ENCODE measurements around the gene TRIO. TPM values are rescaled to one million over a fixed set of nuclear protein-coding genes. Genes with fewer than 3 reads are reported as not detected.

The TRIO gene
- total and polyA plus RNA-seq, 2 of the 8 experiments (the other 6 are each of a cell fraction or from before 2014, with no cell fraction given) = 35.1 to 69.1 TPM

- TF ChIP-seq TCF12 (IDR thresholded peaks at IDR 0.05; ENCODE audit: low read depth, low read length) (no peak), RAD21 (IDR thresholded peaks at IDR 0.05 in 1 of 2, conservative IDR thresholded peaks at IDR 0.05 in 1 of 2; ENCODE audit: low read depth in 2 of 2, low read length in 2 of 2) (no peak), SIX5 (IDR thresholded peaks at IDR 0.05; ENCODE audit: low read depth, low read length) (no peak), RBBP5 (IDR thresholded peaks at IDR 0.05; ENCODE audit: borderline replicate concordance, low read depth, low read length) (0 out of 2 replicates have a peak, but pooled peaks have one; percentile 0), HDAC2 (IDR thresholded peaks at IDR 0.05; ENCODE audit: borderline replicate concordance in 1 of 2, low read depth in 2 of 2, low read length in 2 of 2) (peak in 1 of 2 experiments; percentile 84; a peak in 1 of 4 replicates), CHD1 (IDR thresholded peaks at IDR 0.05; ENCODE audit: low read depth, low read length) (no peak), POLR2A (IDR thresholded peaks at IDR 0.05; ENCODE audit: control extremely low read depth in 1 of 2, low read depth in 2 of 2, low read length in 2 of 2) (no peak; a peak in 1 of 3 replicates), NANOG (IDR thresholded peaks at IDR 0.05; ENCODE audit: insufficient read depth, low read depth, low read length, poor library complexity, severe bottlenecking) (no peak), TAF1 (IDR thresholded peaks at IDR 0.05; ENCODE audit: low read depth, low read length) (peak; percentile 50), CHD7 (IDR thresholded peaks at IDR 0.05; ENCODE audit: insufficient replicate concordance, low read length) (no peak)
Measured at GRCh38 chr5:14143841-14144585, 871 bp downstream of the TRIO start (continued).
